WTC11 (cell line): Measurements from ENCODE around the gene PTPRJ. TPM values are rescaled to one million over a fixed set of nuclear protein-coding genes. Genes with fewer than 3 reads are reported as not detected.

Experiments used
- ATAC-seq: fragments of 200-7000 bp; cut with Tn5 transposase; 2 replicates; pipeline ENCODE4 v1.10.0; 2021; ENCODE audit warnings: mild to moderate bottlenecking, moderate library complexity
- CTCF ChIA-PET: fragments of 300-600 bp; sonication (Branson Sonifier 250); formaldehyde crosslinking; loops from one replicate; lab custom pipeline; 2021; ENCODE audit warnings: antibody characterized with exemption; lab: Charles Lee
- POLR2A ChIA-PET: fragments of 350-600 bp; sonication (Branson Sonifier 250); formaldehyde crosslinking; loops from one replicate; lab custom pipeline; 2021; ENCODE audit warnings: antibody characterized with exemption; lab: Charles Lee
- DNase-seq: peaks from one replicate; pipeline ENCODE4 v3.0.0; 2021; ENCODE audit warnings: low spot score
- H3K27ac Mint-ChIP-seq: 2 replicates; pipeline ENCODE4 v1.8.0; 2021; ENCODE audit warnings: mixed read lengths
- H3K27me3 Mint-ChIP-seq: 2 replicates; pipeline ENCODE4 v1.8.0; 2021; ENCODE audit warnings: low read depth, mild to moderate bottlenecking, moderate library complexity, mixed read lengths
- H3K36me3 Mint-ChIP-seq: 2 replicates; pipeline ENCODE4 v1.8.0; 2021; ENCODE audit warnings: mixed read lengths
- H3K4me1 Mint-ChIP-seq: 2 replicates; pipeline ENCODE4 v1.8.0; 2022; ENCODE audit warnings: mixed read lengths
- H3K4me3 Mint-ChIP-seq: 2 replicates; pipeline ENCODE4 v1.8.0; 2021; ENCODE audit warnings: mild to moderate bottlenecking, moderate library complexity, mixed read lengths
- H3K9me3 Mint-ChIP-seq: 2 replicates; pipeline ENCODE4 v1.8.0; 2021; ENCODE audit warnings: mixed read lengths
- CBFB ChIP-seq: sonication (generic); formaldehyde crosslinking; IDR thresholded peaks from 2 replicates; pipeline ENCODE4 v1.8.1; 2022; ENCODE audit warnings: mild to moderate bottlenecking, low read depth, missing genetic modification reagents
- ELF4 ChIP-seq: sonication (generic); formaldehyde crosslinking; IDR thresholded peaks from 2 replicates; pipeline ENCODE4 v1.8.1; 2022; ENCODE audit warnings: low read depth, mild to moderate bottlenecking, moderate library complexity, missing genetic modification reagents
- EMX1 ChIP-seq: fragments of 250-450 bp; sonication (Bioruptor Pico); IDR thresholded peaks from 2 replicates; pipeline ENCODE4 v1.8.0; 2021; ENCODE audit warnings: mild to moderate bottlenecking
- FOXK1 ChIP-seq: sonication (generic); formaldehyde crosslinking; IDR thresholded peaks from 2 replicates; pipeline ENCODE4 v1.8.0; 2022; ENCODE audit warnings: mild to moderate bottlenecking, moderate library complexity, missing genetic modification reagents
- JUN ChIP-seq: sonication (generic); formaldehyde crosslinking; IDR thresholded peaks from 2 replicates; pipeline ENCODE4 v1.8.0; 2023; ENCODE audit warnings: mild to moderate bottlenecking, missing genetic modification reagents
- NFE2L1 ChIP-seq: sonication (generic); formaldehyde crosslinking; IDR thresholded peaks from 2 replicates; pipeline ENCODE4 v1.8.1; 2023; ENCODE audit warnings: missing genetic modification reagents
- NFYB ChIP-seq: sonication (generic); formaldehyde crosslinking; conservative IDR thresholded peaks from 2 replicates; pipeline ENCODE4 v1.8.0; 2022; ENCODE audit warnings: low read depth, missing genetic modification reagents
- SOX15 ChIP-seq: fragments of 250-450 bp; sonication (Bioruptor Pico); IDR thresholded peaks from 2 replicates; pipeline ENCODE4 v1.9.0; 2021; ENCODE audit warnings: mild to moderate bottlenecking
- TEAD1 ChIP-seq: sonication (generic); formaldehyde crosslinking; IDR thresholded peaks from 2 replicates; pipeline ENCODE4 v1.8.0; 2022; ENCODE audit warnings: mild to moderate bottlenecking, missing genetic modification reagents
- TEAD4 ChIP-seq: sonication (generic); formaldehyde crosslinking; IDR thresholded peaks from 2 replicates; pipeline ENCODE4 v1.8.0; 2022; ENCODE audit warnings: mild to moderate bottlenecking, missing genetic modification reagents
- ZBTB21 ChIP-seq: sonication (generic); formaldehyde crosslinking; IDR thresholded peaks from 2 replicates; pipeline ENCODE4 v1.8.1; 2023; ENCODE audit warnings: mild to moderate bottlenecking, missing genetic modification reagents, borderline replicate concordance
- ZNF138 ChIP-seq: sonication (generic); formaldehyde crosslinking; conservative IDR thresholded peaks from 2 replicates; pipeline ENCODE4 v1.8.1; 2022; ENCODE audit warnings: mild to moderate bottlenecking, moderate library complexity, missing genetic modification reagents
- ZNF423 ChIP-seq: fragments of 250-450 bp; sonication (Bioruptor Pico); IDR thresholded peaks from 2 replicates; pipeline ENCODE4 v2.1.2; 2022; ENCODE audit warnings: mild to moderate bottlenecking, moderate library complexity
- total RNA-seq: library from RNA; stranded (reverse); gene quantifications from 3 replicates; pipeline ENCODE4 v1.2.3, GENCODE V29; 2021
- TF ChIP-seq, protein P1 (sequence below): fragments of 250-450 bp; sonication (Bioruptor Pico); IDR thresholded peaks from 2 replicates; pipeline ENCODE4 v2.1.2; 2022; ENCODE audit warnings: mild to moderate bottlenecking, moderate library complexity
- TF ChIP-seq, protein P2 (sequence below): fragments of 250-450 bp; sonication (Bioruptor Pico); IDR thresholded peaks from 2 replicates; pipeline ENCODE4 v1.8.0; 2021; ENCODE audit warnings: mild to moderate bottlenecking
- TF ChIP-seq, protein P3 (sequence below): fragments of 250-450 bp; sonication (Bioruptor Pico); IDR thresholded peaks from 2 replicates; pipeline ENCODE4 v1.9.0; 2021; ENCODE audit warnings: mild to moderate bottlenecking
- TF ChIP-seq, protein P4 (sequence below): sonication (generic); formaldehyde crosslinking; IDR thresholded peaks from 2 replicates; pipeline ENCODE4 v1.8.1; 2022; ENCODE audit warnings: missing genetic modification reagents, borderline replicate concordance
- TF ChIP-seq, protein P5 (sequence below): sonication (generic); formaldehyde crosslinking; IDR thresholded peaks from 2 replicates; pipeline ENCODE4 v1.8.1; 2023; ENCODE audit warnings: mild to moderate bottlenecking, missing genetic modification reagents, moderate library complexity
- TF ChIP-seq, protein P6 (sequence below): fragments of 250-450 bp; sonication (Bioruptor Pico); IDR thresholded peaks from 2 replicates; pipeline ENCODE4 v1.9.0; 2021; ENCODE audit warnings: moderate library complexity, mild to moderate bottlenecking, inconsistent platforms, borderline replicate concordance

The PTPRJ gene
- total RNA-seq, 1 experiment from 2014 or later, result 19.5 TPM

DNA sequence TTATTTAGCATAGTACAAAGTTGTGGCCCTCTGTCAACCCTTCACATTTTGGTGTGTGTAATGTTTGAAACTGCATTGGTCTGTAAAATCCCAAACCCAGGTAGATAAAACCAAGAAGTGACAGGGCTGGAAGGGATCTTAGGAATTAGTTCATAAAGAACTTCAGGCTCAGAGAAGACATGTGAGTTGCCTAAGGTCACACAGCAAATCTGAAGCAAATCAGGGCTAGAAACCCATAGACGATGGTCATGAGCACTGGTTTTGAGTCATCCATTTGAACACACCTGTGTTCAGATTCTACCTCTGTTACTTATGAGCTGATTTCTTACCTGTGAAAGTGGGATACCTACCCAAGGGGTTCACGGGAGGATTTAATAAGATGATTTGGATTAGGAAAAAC, 107.1 kb downstream of the PTPRJ start:
- ChIA-PET POLR2A (no interaction called here), CTCF (no interaction called here)
- Mint-ChIP-seq H3K9me3 (peaks cover 7% of the 10 kb centered on the region), H3K4me3 (no peak overlapping the region), H3K4me1 (peaks cover 34% of the 10 kb centered on the region), H3K27me3 (no peaks in the 10 kb centered on the region), H3K27ac (no peak overlapping the region), H3K36me3 (peaks cover 10% of the 10 kb centered on the region)
- DNase-seq (no peak), ATAC-seq (no peak)
- TF ChIP-seq, protein P1, sequence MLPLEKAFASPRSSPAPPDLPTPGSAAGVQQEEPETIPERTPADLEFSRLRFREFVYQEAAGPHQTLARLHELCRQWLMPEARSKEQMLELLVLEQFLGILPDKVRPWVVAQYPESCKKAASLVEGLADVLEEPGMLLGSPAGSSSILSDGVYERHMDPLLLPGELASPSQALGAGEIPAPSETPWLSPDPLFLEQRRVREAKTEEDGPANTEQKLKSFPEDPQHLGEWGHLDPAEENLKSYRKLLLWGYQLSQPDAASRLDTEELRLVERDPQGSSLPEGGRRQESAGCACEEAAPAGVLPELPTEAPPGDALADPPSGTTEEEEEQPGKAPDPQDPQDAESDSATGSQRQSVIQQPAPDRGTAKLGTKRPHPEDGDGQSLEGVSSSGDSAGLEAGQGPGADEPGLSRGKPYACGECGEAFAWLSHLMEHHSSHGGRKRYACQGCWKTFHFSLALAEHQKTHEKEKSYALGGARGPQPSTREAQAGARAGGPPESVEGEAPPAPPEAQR, result no peak
- TF ChIP-seq FOXK1 (CRISPR knock-in tag), result no peak
- no peak for TF ChIP-seq JUN (CRISPR knock-in tag)
- TF ChIP-seq CBFB (CRISPR knock-in tag), result no peak
- TF ChIP-seq, protein P2, sequence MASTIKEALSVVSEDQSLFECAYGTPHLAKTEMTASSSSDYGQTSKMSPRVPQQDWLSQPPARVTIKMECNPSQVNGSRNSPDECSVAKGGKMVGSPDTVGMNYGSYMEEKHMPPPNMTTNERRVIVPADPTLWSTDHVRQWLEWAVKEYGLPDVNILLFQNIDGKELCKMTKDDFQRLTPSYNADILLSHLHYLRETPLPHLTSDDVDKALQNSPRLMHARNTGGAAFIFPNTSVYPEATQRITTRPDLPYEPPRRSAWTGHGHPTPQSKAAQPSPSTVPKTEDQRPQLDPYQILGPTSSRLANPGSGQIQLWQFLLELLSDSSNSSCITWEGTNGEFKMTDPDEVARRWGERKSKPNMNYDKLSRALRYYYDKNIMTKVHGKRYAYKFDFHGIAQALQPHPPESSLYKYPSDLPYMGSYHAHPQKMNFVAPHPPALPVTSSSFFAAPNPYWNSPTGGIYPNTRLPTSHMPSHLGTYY (CRISPR knock-in tag), result no peak
- no peak for TF ChIP-seq SOX15 (CRISPR knock-in tag)
- TF ChIP-seq ZBTB21 (CRISPR knock-in tag), result no peak
- TF ChIP-seq EMX1 (CRISPR knock-in tag), result no peak
- TF ChIP-seq NFE2L1 (CRISPR knock-in tag), result no peak
- TF ChIP-seq, protein P3, sequence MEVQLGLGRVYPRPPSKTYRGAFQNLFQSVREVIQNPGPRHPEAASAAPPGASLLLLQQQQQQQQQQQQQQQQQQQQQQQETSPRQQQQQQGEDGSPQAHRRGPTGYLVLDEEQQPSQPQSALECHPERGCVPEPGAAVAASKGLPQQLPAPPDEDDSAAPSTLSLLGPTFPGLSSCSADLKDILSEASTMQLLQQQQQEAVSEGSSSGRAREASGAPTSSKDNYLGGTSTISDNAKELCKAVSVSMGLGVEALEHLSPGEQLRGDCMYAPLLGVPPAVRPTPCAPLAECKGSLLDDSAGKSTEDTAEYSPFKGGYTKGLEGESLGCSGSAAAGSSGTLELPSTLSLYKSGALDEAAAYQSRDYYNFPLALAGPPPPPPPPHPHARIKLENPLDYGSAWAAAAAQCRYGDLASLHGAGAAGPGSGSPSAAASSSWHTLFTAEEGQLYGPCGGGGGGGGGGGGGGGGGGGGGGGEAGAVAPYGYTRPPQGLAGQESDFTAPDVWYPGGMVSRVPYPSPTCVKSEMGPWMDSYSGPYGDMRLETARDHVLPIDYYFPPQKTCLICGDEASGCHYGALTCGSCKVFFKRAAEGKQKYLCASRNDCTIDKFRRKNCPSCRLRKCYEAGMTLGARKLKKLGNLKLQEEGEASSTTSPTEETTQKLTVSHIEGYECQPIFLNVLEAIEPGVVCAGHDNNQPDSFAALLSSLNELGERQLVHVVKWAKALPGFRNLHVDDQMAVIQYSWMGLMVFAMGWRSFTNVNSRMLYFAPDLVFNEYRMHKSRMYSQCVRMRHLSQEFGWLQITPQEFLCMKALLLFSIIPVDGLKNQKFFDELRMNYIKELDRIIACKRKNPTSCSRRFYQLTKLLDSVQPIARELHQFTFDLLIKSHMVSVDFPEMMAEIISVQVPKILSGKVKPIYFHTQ (CRISPR knock-in tag), result no peak
- TF ChIP-seq ZNF138 (CRISPR knock-in tag), result no peak
- TF ChIP-seq TEAD4 (CRISPR knock-in tag), result no peak
- no peak for TF ChIP-seq ELF4 (CRISPR knock-in tag)
- no peak for TF ChIP-seq TEAD1 (CRISPR knock-in tag)
- TF ChIP-seq, protein P4, sequence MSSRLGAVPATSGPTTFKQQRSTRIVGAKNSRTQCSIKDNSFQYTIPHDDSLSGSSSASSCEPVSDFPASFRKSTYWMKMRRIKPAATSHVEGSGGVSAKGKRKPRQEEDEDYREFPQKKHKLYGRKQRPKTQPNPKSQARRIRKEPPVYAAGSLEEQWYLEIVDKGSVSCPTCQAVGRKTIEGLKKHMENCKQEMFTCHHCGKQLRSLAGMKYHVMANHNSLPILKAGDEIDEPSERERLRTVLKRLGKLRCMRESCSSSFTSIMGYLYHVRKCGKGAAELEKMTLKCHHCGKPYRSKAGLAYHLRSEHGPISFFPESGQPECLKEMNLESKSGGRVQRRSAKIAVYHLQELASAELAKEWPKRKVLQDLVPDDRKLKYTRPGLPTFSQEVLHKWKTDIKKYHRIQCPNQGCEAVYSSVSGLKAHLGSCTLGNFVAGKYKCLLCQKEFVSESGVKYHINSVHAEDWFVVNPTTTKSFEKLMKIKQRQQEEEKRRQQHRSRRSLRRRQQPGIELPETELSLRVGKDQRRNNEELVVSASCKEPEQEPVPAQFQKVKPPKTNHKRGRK, result no peak
- TF ChIP-seq ZNF423, result no peak
- TF ChIP-seq, protein P5, sequence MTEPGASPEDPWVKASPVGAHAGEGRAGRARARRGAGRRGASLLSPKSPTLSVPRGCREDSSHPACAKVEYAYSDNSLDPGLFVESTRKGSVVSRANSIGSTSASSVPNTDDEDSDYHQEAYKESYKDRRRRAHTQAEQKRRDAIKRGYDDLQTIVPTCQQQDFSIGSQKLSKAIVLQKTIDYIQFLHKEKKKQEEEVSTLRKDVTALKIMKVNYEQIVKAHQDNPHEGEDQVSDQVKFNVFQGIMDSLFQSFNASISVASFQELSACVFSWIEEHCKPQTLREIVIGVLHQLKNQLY (CRISPR knock-in tag), result no peak
- TF ChIP-seq NFYB, result no peak
- TF ChIP-seq, protein P6, sequence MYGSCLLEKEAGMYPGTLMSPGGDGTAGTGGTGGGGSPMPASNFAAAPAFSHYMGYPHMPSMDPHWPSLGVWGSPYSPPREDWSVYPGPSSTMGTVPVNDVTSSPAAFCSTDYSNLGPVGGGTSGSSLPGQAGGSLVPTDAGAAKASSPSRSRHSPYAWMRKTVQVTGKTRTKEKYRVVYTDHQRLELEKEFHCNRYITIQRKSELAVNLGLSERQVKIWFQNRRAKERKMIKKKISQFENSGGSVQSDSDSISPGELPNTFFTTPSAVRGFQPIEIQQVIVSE (CRISPR knock-in tag), result no peak
